CD14-positive monocyte (primary cell): ENCODE results near the gene TMEM272. TPM values are rescaled to one million over a fixed set of nuclear protein-coding genes. Genes with fewer than 3 reads are reported as not detected.

Source experiments
- DNase-seq, 3 donors: peaks; one replicate each; pipeline ENCODE4 v3.0.0-alpha.2; 2011 to 2022
- H2AFZ ChIP-seq: 2 replicates; pipeline ENCODE4 v1.6.0; 2012; ENCODE audit warnings: mild to moderate bottlenecking, low read depth, low read length, inconsistent platforms; ENCODE audit not compliant: insufficient read depth, poor library complexity, severe bottlenecking
- H3K27ac ChIP-seq, 2 donors: 1 replicate in 1 of 2; 2 replicates in 1 of 2; pipeline ENCODE4 v1.5.1; 2012 to 2013; ENCODE audit warnings: low read length in 2 of 2, control low read depth in 1 of 2, inconsistent platforms in 1 of 2, low read depth in 1 of 2, mild to moderate bottlenecking in 1 of 2
- H3K27me3 ChIP-seq, 2 donors: one replicate each; pipeline versions ENCODE4 v1.6.0 to v1.6.1; 2011 to 2013; ENCODE audit warnings: low read length in 2 of 2; ENCODE audit not compliant: control insufficient read depth in 2 of 2, insufficient read depth in 2 of 2
- H3K36me3 ChIP-seq, 2 donors: replicated peaks in 1 of 2; 1 replicate in 1 of 2; 2 replicates in 1 of 2; pipeline versions ENCODE4 v1.5.1 to v1.6.1; 2012 to 2013; ENCODE audit warnings: low read length in 2 of 2, control low read depth in 1 of 2, inconsistent platforms in 1 of 2, mild to moderate bottlenecking in 1 of 2; ENCODE audit not compliant: insufficient read depth in 2 of 2, control insufficient read depth in 1 of 2
- H3K4me1 ChIP-seq, 2 donors: 1 replicate in 1 of 2; 2 replicates in 1 of 2; pipeline versions ENCODE4 v1.5.1 to v1.6.1; 2012 to 2013; ENCODE audit warnings: low read length in 2 of 2, control low read depth in 1 of 2, inconsistent platforms in 1 of 2, mild to moderate bottlenecking in 1 of 2, moderate library complexity in 1 of 2; ENCODE audit not compliant: insufficient read depth in 2 of 2, control insufficient read depth in 1 of 2
- H3K4me2 ChIP-seq: replicated peaks from 2 replicates; pipeline ENCODE3; 2012; ENCODE audit warnings: low read length, moderate library complexity, mild to moderate bottlenecking; ENCODE audit not compliant: poor library complexity, severe bottlenecking; ENCODE audit errors: extremely low read depth
- H3K4me3 ChIP-seq, 3 experiments: fragments of 200-600 bp in 1 of 3; sonication (generic) in 1 of 3; replicated peaks in 1 of 3; 1 replicate in 2 of 3; 2 replicates in 1 of 3; pipeline ENCODE4 v1.5.1; 2011 to 2013; ENCODE audit warnings: low read length in 3 of 3, mild to moderate bottlenecking in 3 of 3, control low read depth in 2 of 3, low read depth in 2 of 3, inconsistent platforms in 1 of 3, moderate library complexity in 1 of 3
- H3K79me2 ChIP-seq: 2 replicates; pipeline ENCODE4 v1.6.0; 2012; ENCODE audit warnings: mild to moderate bottlenecking, control low read depth, inconsistent platforms, low read length, moderate library complexity; ENCODE audit not compliant: insufficient read depth
- H3K9ac ChIP-seq: 2 replicates; pipeline ENCODE4 v1.6.0; 2017; ENCODE audit warnings: low read length, mild to moderate bottlenecking; ENCODE audit not compliant: insufficient read depth, poor library complexity, severe bottlenecking
- H3K9me3 ChIP-seq, 2 donors: replicated peaks in 1 of 2; 1 replicate in 1 of 2; 2 replicates in 1 of 2; pipeline versions ENCODE4 v1.5.1 to v1.6.1; 2012 to 2013; ENCODE audit warnings: low read length in 2 of 2, control low read depth in 1 of 2; ENCODE audit not compliant: control insufficient read depth in 1 of 2, insufficient read depth in 1 of 2
- H4K20me1 ChIP-seq: 2 replicates; pipeline ENCODE4 v1.6.0; 2012; ENCODE audit warnings: mild to moderate bottlenecking, low read length, control low read depth, moderate library complexity; ENCODE audit not compliant: insufficient read depth
- H3K27ac Mint-ChIP-seq, 7 donors: one replicate each; pipeline ENCODE4 v1.8.0; 2020; ENCODE audit warnings: mild to moderate bottlenecking in 7 of 7, mixed read lengths in 7 of 7, moderate library complexity in 6 of 7, inconsistent platforms in 2 of 7
- H3K27me3 Mint-ChIP-seq, 3 donors: one replicate each; pipeline ENCODE4 v1.8.0; 2021 to 2022; ENCODE audit warnings: low read depth in 3 of 3, mild to moderate bottlenecking in 3 of 3, mixed read lengths in 3 of 3, moderate library complexity in 3 of 3, inconsistent platforms in 1 of 3
- H3K36me3 Mint-ChIP-seq, 2 donors: one replicate each; pipeline ENCODE4 v1.8.0; 2020; ENCODE audit warnings: mixed read lengths in 2 of 2, inconsistent platforms in 1 of 2, mild to moderate bottlenecking in 1 of 2
- H3K4me1 Mint-ChIP-seq: one replicate; pipeline ENCODE4 v1.8.0; 2020; ENCODE audit warnings: mild to moderate bottlenecking, mixed read lengths
- H3K4me3 Mint-ChIP-seq, 2 donors: one replicate each; pipeline ENCODE4 v1.8.0; 2020; ENCODE audit warnings: mild to moderate bottlenecking in 2 of 2, mixed read lengths in 2 of 2, moderate library complexity in 1 of 2
- H3K9me3 Mint-ChIP-seq, 7 donors: one replicate each; pipeline ENCODE4 v1.8.0; 2020 to 2022; ENCODE audit warnings: mixed read lengths in 7 of 7, mild to moderate bottlenecking in 6 of 7, moderate library complexity in 6 of 7, inconsistent platforms in 2 of 7
- CTCF ChIP-seq: fragments of 200-600 bp; IDR thresholded peaks from one replicate; pipeline ENCODE4 v1.8.0; 2022; ENCODE audit warnings: antibody characterized with exemption, mild to moderate bottlenecking
- WGBS: methylation state at CpG from one replicate; pipeline ENCODE4 v1.1.5; 2013; ENCODE audit warnings: missing lambda C conversion rate; ENCODE audit not compliant: insufficient coverage; 5-methylcytosine and 5-hydroxymethylcytosine counted together
- intact Hi-C, 2 donors: fragments of 100-400 bp; cut with micrococcal nuclease; formaldehyde crosslinking; loops; one replicate each; pipeline versions ENCODE4 v1.15.0 to v1.15.1; 2023
- polyA plus RNA-seq, 3 donors: library from polyadenylated mRNA; depleted of rRNA in 1 of 3; unstranded in 2 of 3; stranded (reverse) in 1 of 3; fragments of 300-500 nt in 2 of 3; fragments of >200 nt in 1 of 3; fragmentation: Illumina TruSeq in 2 of 3; gene quantifications; 1 replicate in 2 of 3; 2 replicates in 1 of 3; pipeline ENCODE4 v1.2.3, GENCODE V29; 2012 to 2021

Gene TMEM272
- polyA plus RNA-seq, 3 donors = 0.07 TPM; not detected in 2

DNA sequence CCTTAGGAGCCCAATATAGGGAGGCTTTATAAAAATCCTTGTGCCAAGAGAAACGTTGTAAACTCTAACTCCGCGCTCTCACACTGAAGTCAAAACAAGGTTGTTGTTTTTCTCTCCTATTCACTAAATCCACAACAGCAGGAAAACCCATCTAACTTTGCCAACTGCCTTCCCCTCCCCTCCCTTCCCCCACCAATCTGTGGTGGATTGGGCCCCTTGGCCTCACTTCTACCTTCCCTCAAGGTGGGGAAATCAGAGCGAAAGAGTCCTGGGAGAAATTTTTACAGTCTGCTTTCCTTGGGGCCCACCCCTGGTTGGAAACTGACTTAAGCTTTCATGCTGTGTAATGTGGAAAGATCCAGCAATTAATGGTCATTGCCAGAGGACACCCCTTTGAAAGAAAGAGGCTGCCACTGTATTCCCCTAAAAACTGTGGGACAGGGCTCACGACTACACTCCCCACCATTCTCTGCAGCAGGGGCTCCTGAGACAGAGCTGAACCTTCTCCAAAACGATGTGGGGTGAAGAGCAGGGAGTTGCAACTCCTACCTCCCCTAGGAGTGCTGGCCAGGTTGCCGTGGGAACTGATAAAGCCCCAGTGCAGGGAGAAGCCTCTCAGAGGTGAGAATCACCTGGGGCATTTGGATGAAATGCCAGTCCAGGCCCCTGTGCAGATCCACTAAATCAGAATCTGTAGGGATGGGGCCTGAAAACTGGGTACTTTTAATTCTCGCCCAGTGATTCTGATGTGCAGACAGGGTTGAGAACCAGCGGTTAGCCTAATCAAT lies 42.2 kb downstream of the TMEM272 start:
- no peak for DNase-seq
- peaks cover 0 to 2% (median 0%) of the 10 kb centered on the region in 7 donors for H3K9me3 Mint-ChIP-seq

More for the DNA sequence above, 42.2 kb downstream of the TMEM272 start:
- H4K20me1 ChIP-seq = no peaks in the 10 kb centered on the region
- Mint-ChIP-seq H3K36me3 (peaks cover 7 to 12% of the 10 kb centered on the region in 2 donors), H3K27ac (peak overlapping the region; percentile 96 to 98 (median 97)), H3K27me3 (peaks cover 2 to 26% (median 10%) of the 10 kb centered on the region in 3 donors), H3K4me3 (peak overlapping the region; percentile 79 to 86), H3K4me1 (peaks cover 46% of the 10 kb centered on the region)
- peak overlapping the region; percentile 97 for H3K9ac ChIP-seq
- 60% methylated on average over 5 of the region's 9 CpGs for WGBS
- no peaks in the 10 kb centered on the region for H3K36me3 ChIP-seq
- intact Hi-C loops = loop anchor here (5.0 to 10.0 kb wide), 4 partner anchors 168 to 1868 kb away; partner anchors contain the start of genes INTS6 (in 2 of the 2) and SPRYD7 (in 1 of the 2)
- peaks cover 32 to 38% of the 10 kb centered on the region in 2 donors for H3K4me1 ChIP-seq
- H2AFZ ChIP-seq = peak overlapping the region; percentile 70
- H3K27me3 ChIP-seq = peaks cover 0 to 3% of the 10 kb centered on the region in 2 donors
- H3K9me3 ChIP-seq = no peaks in the 10 kb centered on the region
- peak overlapping the region; percentile 77 for H3K4me2 ChIP-seq
- no peaks in the 10 kb centered on the region for H3K79me2 ChIP-seq
- TF ChIP-seq CTCF = no peak
- peak overlapping the region; percentile 81 to 95 for H3K27ac ChIP-seq
- peak overlapping the region; percentile 73 to 81 (median 79) for H3K4me3 ChIP-seq
